ENCODE measurements around the gene TBL1XR1. TPM values are rescaled to one million over a fixed set of nuclear protein-coding genes. Genes with fewer than 3 reads are reported as not detected.

The TBL1XR1 gene
- total RNA-seq, 1 donor from 2014 or later: 153 TPM

- no peak overlapping the region for H3K4me3 Mint-ChIP-seq
- no peaks in the 10 kb centered on the region for H3K36me3 Mint-ChIP-seq (ENCODE audit: low read depth)
- H3K27me3 Mint-ChIP-seq (ENCODE audit: low read depth): no peaks in the 10 kb centered on the region
- TF ChIP-seq CTCF (conservative IDR thresholded peaks at IDR 0.05): no peak
- H3K9me3 Mint-ChIP-seq: no peaks in the 10 kb centered on the region
- no peak for DNase-seq (ENCODE audit: low read depth, low spot score)
- peaks cover 51% of the 10 kb centered on the region for H3K4me1 Mint-ChIP-seq
- no peak overlapping the region for H3K27ac Mint-ChIP-seq (ENCODE audit: unreplicated experiment)
These were observed 88.6 kb downstream of the TBL1XR1 start for GRCh38 chr3:177108648-177109047.

DNA sequence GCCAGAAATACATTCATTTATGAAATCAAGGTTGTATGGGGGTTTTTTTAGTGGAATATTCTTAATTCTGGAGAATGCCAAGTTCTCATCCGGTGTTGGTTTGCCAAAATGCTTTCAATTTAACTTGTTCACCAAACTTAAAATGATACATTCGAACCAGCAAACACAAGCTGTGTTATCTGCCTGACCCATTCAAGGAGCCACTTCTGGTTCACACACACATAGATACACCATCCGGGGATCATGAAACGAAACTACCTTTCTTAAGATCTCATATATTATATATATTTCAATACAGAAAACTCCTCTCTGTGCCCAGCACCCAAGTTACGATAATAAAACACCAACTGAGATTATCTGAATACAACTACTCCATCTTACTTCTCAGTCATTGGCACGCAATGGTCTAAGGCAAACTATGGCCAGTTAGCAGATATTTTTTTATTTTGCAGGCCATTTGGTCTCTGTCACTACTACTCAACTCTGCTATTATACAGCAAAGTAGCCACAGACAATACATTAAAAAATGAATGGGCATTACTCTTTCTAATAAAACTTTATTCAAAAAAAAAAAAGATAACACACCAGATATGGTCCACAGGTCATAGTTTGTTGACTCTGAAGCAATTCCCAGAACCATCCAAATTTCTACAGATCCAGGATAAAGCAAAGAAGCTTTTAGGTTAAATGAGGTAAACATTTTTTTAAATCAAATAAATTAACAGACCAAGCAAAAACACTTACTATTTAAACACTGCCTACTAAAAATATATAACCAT, 89.6 kb downstream of the TBL1XR1 start:
- no peak for DNase-seq (ENCODE audit: low read depth, low spot score)
- no peak overlapping the region for H3K4me3 Mint-ChIP-seq
- no peak overlapping the region for H3K27ac Mint-ChIP-seq (ENCODE audit: unreplicated experiment)
- H3K9me3 Mint-ChIP-seq: peaks cover 1% of the 10 kb centered on the region
- H3K4me1 Mint-ChIP-seq: peaks cover 47% of the 10 kb centered on the region
- no peak for TF ChIP-seq CTCF (conservative IDR thresholded peaks at IDR 0.05)
- peaks cover 1% of the 10 kb centered on the region for H3K36me3 Mint-ChIP-seq (ENCODE audit: low read depth)
- no peaks in the 10 kb centered on the region for H3K27me3 Mint-ChIP-seq (ENCODE audit: low read depth)

GRCh38 chr3:177106594-177106993, 90.7 kb downstream of the TBL1XR1 start:
- peaks cover 4% of the 10 kb centered on the region for H3K36me3 Mint-ChIP-seq (ENCODE audit: low read depth)
- peaks cover 3% of the 10 kb centered on the region for H3K9me3 Mint-ChIP-seq
- TF ChIP-seq CTCF (conservative IDR thresholded peaks at IDR 0.05): no peak
- H3K4me3 Mint-ChIP-seq: no peak overlapping the region
- no peak overlapping the region for H3K27ac Mint-ChIP-seq (ENCODE audit: unreplicated experiment)
- H3K27me3 Mint-ChIP-seq (ENCODE audit: low read depth): no peaks in the 10 kb centered on the region
- H3K4me1 Mint-ChIP-seq: peaks cover 50% of the 10 kb centered on the region
- DNase-seq (ENCODE audit: low read depth, low spot score): no peak

DNA sequence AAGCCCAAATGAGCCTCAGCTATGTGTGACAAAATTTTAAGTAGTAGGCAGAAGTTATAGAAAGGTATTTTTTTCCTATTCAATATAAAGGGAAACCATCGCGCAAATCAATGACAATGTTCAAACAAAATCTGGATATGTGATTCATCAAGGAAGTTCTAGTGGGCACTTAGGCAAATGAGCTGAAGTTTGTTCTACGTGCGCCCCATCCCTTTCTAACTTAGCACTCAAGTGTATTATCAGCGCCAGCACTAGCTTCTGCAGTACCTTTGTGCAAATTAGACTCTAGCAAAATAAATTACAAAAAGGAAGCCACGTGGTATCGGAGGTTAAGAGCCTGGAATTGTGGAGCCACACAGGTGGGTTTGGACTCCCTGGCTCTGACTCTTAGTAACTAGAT, 91.1 kb downstream of the TBL1XR1 start:
- Mint-ChIP-seq H3K4me1 (peaks cover 50% of the 10 kb centered on the region), H3K36me3 (ENCODE audit: low read depth) (peaks cover 4% of the 10 kb centered on the region), H3K27me3 (ENCODE audit: low read depth) (no peaks in the 10 kb centered on the region), H3K27ac (ENCODE audit: unreplicated experiment) (no peak overlapping the region), H3K9me3 (peaks cover 3% of the 10 kb centered on the region), H3K4me3 (no peak overlapping the region)
- DNase-seq (ENCODE audit: low read depth, low spot score): no peak
- TF ChIP-seq CTCF (conservative IDR thresholded peaks at IDR 0.05): no peak

- Mint-ChIP-seq H3K9me3 (peaks cover 3% of the 10 kb centered on the region), H3K27ac (ENCODE audit: unreplicated experiment) (no peak overlapping the region), H3K4me3 (no peak overlapping the region), H3K36me3 (ENCODE audit: low read depth) (peaks cover 4% of the 10 kb centered on the region), H3K27me3 (ENCODE audit: low read depth) (no peaks in the 10 kb centered on the region), H3K4me1 (peaks cover 46% of the 10 kb centered on the region)
- DNase-seq (ENCODE audit: low read depth, low spot score): no peak
- no peak for TF ChIP-seq CTCF (conservative IDR thresholded peaks at IDR 0.05)
These were observed 91.7 kb downstream of the TBL1XR1 start for GRCh38 chr3:177105623-177106022.

Data from neural crest cell (in vitro differentiated cells).